ENCODE measurements around the gene UGT3A2.

DNA sequence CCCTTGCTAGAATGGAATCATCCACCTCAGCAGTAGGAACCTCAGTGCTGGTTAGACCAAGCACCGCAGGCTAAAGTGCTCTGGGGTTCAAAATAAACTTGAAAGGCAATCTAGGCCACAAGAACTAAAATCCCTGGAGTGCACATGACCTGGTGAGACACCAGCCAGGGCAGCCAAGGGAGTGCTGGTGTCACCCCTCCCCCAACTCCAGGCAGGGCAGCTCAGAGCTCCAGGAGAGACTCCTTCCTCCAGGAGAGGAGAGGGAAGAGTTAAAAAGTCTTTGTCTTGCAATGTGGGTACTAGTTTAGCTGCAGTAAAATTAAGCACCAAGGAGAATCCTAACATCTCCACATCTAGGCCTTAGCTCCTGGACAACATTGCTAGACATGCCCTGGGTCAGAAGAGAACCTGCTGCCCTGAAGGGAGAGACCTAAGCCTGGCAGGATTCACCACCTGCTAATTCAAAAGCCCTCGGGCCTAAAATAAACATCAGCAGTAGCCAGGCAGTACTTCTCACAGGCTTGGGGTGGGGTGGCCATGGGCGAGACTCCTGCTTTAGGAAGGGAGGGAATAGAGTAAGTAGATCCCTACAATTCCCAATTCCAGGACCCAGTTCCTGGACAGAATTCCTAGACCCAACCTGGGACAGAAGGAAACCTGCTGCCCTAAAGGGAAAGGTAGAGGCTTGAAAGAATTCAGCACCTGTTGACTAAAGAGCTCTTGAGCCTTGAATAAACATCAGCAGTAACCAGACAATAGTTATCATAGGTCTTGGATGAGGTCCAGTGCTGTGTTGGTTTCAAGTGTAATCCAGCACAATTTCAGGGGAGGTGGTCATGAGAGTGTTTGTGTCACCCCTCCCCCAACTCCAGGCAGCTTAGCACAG, 25.8 kb downstream of the UGT3A2 start:
- no peak for TF ChIP-seq EZH2phosphoT487 (IDR thresholded peaks at IDR 0.05; ENCODE audit: borderline replicate concordance, low read length)
- TF ChIP-seq, protein P1, sequence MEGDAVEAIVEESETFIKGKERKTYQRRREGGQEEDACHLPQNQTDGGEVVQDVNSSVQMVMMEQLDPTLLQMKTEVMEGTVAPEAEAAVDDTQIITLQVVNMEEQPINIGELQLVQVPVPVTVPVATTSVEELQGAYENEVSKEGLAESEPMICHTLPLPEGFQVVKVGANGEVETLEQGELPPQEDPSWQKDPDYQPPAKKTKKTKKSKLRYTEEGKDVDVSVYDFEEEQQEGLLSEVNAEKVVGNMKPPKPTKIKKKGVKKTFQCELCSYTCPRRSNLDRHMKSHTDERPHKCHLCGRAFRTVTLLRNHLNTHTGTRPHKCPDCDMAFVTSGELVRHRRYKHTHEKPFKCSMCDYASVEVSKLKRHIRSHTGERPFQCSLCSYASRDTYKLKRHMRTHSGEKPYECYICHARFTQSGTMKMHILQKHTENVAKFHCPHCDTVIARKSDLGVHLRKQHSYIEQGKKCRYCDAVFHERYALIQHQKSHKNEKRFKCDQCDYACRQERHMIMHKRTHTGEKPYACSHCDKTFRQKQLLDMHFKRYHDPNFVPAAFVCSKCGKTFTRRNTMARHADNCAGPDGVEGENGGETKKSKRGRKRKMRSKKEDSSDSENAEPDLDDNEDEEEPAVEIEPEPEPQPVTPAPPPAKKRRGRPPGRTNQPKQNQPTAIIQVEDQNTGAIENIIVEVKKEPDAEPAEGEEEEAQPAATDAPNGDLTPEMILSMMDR (IDR thresholded peaks at IDR 0.05; ENCODE audit: low read depth, low read length, poor library complexity, severe bottlenecking), result no peak

All from DOHH2 (cell line).